Fibroblast of lung (primary cell): ENCODE results near the gene CD164.

Source experiments
- CTCF ChIP-seq, 2 donors: IDR thresholded peaks in 1 of 2; conservative IDR thresholded peaks in 1 of 2; 1 replicate in 1 of 2; 2 replicates in 1 of 2; pipeline ENCODE4 v1.5.1; 2011 to 2012; ENCODE audit warnings: low read length in 2 of 2, control low read depth in 1 of 2, inconsistent platforms in 1 of 2, low read depth in 1 of 2, mild to moderate bottlenecking in 1 of 2
- EZH2 ChIP-seq: IDR thresholded peaks from 2 replicates; pipeline ENCODE4 v1.5.1; 2012; ENCODE audit warnings: low read length, control low read depth, mild to moderate bottlenecking; ENCODE audit errors: missing control alignments

DNA sequence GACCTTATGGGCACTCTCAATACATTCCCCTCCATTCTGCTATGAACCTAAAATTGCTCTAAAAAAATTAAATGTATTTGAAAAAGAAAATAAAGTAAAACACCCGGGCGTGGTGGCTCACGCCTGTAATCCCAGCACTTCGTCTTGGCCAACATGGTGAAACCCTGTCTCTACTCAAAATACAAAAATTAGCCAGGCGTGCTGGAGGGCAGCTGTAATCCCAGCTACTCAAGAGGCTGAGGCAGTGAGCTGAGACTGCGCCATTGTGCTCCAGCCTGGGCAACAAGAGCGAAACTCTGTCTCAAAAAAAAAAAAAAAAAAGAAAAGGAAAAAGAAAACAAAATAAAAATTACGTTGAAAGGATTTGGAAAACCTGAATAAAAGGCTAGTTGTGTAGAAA is 60.5 kb downstream of the CD164 start:
- TF ChIP-seq CTCF (conservative IDR thresholded peaks at IDR 0.05 in 1 of 2, IDR thresholded peaks at IDR 0.05 in 1 of 2; ENCODE audit: low read depth in 1 of 2, low read length in 2 of 2) = no peak
- no peak for TF ChIP-seq EZH2
